Adrenal gland (tissue), 12 donors: ENCODE results near the gene FMOD. TPM values are rescaled to one million over a fixed set of nuclear protein-coding genes. Genes with fewer than 3 reads are reported as not detected.

Experiments used
- DNase-seq, 7 donors: peaks; one replicate each; pipeline ENCODE4 v3.0.0-alpha.2; 2019 to 2020
- H3K27ac ChIP-seq, 5 donors: fragments of 200-600 bp; sonication (generic) in 4 of 5; 1 replicate in 3 of 5; 2 replicates in 2 of 5; pipeline versions ENCODE4 v1.5.1 to v1.8.0; 2016 to 2020; ENCODE audit warnings: mild to moderate bottlenecking in 1 of 5
- H3K27me3 ChIP-seq: fragments of 200-600 bp; 2 replicates; pipeline ENCODE4 v1.8.0; 2021
- H3K36me3 ChIP-seq, 2 donors: fragments of 200-600 bp; replicated peaks in 1 of 2; 1 replicate in 1 of 2; 2 replicates in 1 of 2; pipeline versions ENCODE4 v1.5.1 to v1.8.0; 2018 to 2022
- H3K4me1 ChIP-seq, 2 donors: fragments of 200-600 bp; replicated peaks in 1 of 2; 1 replicate in 1 of 2; 2 replicates in 1 of 2; pipeline versions ENCODE4 v1.5.1 to v1.8.0; 2018 to 2021
- H3K4me3 ChIP-seq, 4 donors: fragments of 200-600 bp; sonication (generic) in 3 of 4; one replicate each; pipeline ENCODE4 v1.5.1; 2016 to 2018
- H3K9me3 ChIP-seq, 3 donors: fragments of 200-600 bp; sonication (generic) in 1 of 3; replicated peaks in 1 of 3; 1 replicate in 2 of 3; 2 replicates in 1 of 3; pipeline versions ENCODE4 v1.5.1 to v1.8.0; 2016 to 2021
- POLR2A ChIP-seq, 2 donors: fragments of 450-650 bp; IDR thresholded peaks; one replicate each; pipeline ENCODE4 v1.6.1; 2017; ENCODE audit warnings: antibody characterized with exemption in 2 of 2, mild to moderate bottlenecking in 2 of 2, moderate library complexity in 1 of 2
- WGBS, 4 donors: extraction: QIAGEN DNeasy Blood & Tissue Kit in 2 of 4; methylation state at CpG; one replicate each; pipeline versions ENCODE4 v1.1.5 to v1.1.7; 2013 to 2017; 5-methylcytosine and 5-hydroxymethylcytosine counted together
- intact Hi-C, 2 donors: fragments of 100-400 bp; cut with DNase I; formaldehyde crosslinking; loops; one replicate each; pipeline versions ENCODE4 v1.14.1 to v1.15.0; 2022 to 2023
- polyA plus RNA-seq, 3 donors: library from polyadenylated mRNA; stranded (reverse); fragments of 200-250 nt in 2 of 3; fragments of 350-450 nt in 1 of 3; fragmentation: Illumina TruSeq in 1 of 3; extraction: RNeasy Lipid Tissue Mini Kit (QIAGEN cat#74804) in 1 of 3; gene quantifications; one replicate each; pipeline ENCODE4 v1.2.3, GENCODE V29; 2013 to 2014
- total RNA-seq, 9 donors: library from RNA; depleted of rRNA in 4 of 9; stranded (reverse); fragments of >200 nt in 4 of 9; fragments of 120-200 nt in 1 of 9; fragmentation: NEBNext Ultra II Directional in 1 of 9; extraction: Animal tissue kit (Norgen Biotek cat#: 25700) in 1 of 9; gene quantifications; one replicate each; pipeline versions ENCODE4 v1.1.0 to v1.2.4, GENCODE V29; 2013 to 2023
- TF ChIP-seq, protein P1 (sequence below), 6 experiments: fragments of 450-650 bp in 4 of 6; fragments of 200-600 bp in 2 of 6; sonication (generic) in 1 of 6; IDR thresholded peaks; 1 replicate in 5 of 6; 2 replicates in 1 of 6; pipeline versions ENCODE4 v1.5.1 to v1.8.0; 2016 to 2021; ENCODE audit warnings: antibody characterized with exemption in 6 of 6, mild to moderate bottlenecking in 2 of 6, moderate library complexity in 1 of 6
- donor health status: healthy with polysubstance abuse.
- donor health status: Bipolar disorder and iron deficiency.
- donor health status: DM: yes; HTN: yes; CAD: no.
- donor health status: DM: no; HTN: no; CAD: no.
- donor health status: DM: no; HTN: no; CAD: no.
- donor health status: DM: yes; HTN: yes; CAD: no.

FMOD gene
- total and polyA plus RNA-seq, 12 donors, result 6.6 to 231 (median 18.8) TPM

GRCh38 chr1:203380420-203381150 is 29.7 kb upstream of the FMOD start:
- no peaks in the 10 kb centered on the region for H3K9me3 ChIP-seq
- no peaks in the 10 kb centered on the region for H3K27me3 ChIP-seq
- intact Hi-C loops, result no loop called here
- no peak for DNase-seq
- no peak overlapping the region for H3K27ac ChIP-seq
- 58 to 79% (median 74%) methylated on average over 4 of the region's 4 CpGs for WGBS, 4 donors
- H3K4me1 ChIP-seq, result peaks cover 0 to 7% of the 10 kb centered on the region in 2 donors
- no peaks in the 10 kb centered on the region for H3K36me3 ChIP-seq
- H3K4me3 ChIP-seq, result no peak overlapping the region
- TF ChIP-seq, protein P1, sequence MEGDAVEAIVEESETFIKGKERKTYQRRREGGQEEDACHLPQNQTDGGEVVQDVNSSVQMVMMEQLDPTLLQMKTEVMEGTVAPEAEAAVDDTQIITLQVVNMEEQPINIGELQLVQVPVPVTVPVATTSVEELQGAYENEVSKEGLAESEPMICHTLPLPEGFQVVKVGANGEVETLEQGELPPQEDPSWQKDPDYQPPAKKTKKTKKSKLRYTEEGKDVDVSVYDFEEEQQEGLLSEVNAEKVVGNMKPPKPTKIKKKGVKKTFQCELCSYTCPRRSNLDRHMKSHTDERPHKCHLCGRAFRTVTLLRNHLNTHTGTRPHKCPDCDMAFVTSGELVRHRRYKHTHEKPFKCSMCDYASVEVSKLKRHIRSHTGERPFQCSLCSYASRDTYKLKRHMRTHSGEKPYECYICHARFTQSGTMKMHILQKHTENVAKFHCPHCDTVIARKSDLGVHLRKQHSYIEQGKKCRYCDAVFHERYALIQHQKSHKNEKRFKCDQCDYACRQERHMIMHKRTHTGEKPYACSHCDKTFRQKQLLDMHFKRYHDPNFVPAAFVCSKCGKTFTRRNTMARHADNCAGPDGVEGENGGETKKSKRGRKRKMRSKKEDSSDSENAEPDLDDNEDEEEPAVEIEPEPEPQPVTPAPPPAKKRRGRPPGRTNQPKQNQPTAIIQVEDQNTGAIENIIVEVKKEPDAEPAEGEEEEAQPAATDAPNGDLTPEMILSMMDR (IDR thresholded peaks at IDR 0.05), result no peak
- TF ChIP-seq POLR2A (IDR thresholded peaks at IDR 0.05), result no peak

- H3K27ac ChIP-seq, result peak overlapping the region in 1 of 5 donors; percentile 20
- H3K9me3 ChIP-seq, result no peaks in the 10 kb centered on the region
- intact Hi-C loops, result loop anchor here in 1 of 2 donors (10.0 kb wide), 1 partner anchor 105 kb away; no protein-coding TSS in a partner anchor
- no peaks in the 10 kb centered on the region for H3K36me3 ChIP-seq
- no peak for DNase-seq
- TF ChIP-seq, protein P1 (IDR thresholded peaks at IDR 0.05), result no peak
- no peak for TF ChIP-seq POLR2A (IDR thresholded peaks at IDR 0.05)
- H3K27me3 ChIP-seq, result no peaks in the 10 kb centered on the region
- H3K4me1 ChIP-seq, result peaks cover 0 to 10% of the 10 kb centered on the region in 2 donors
- WGBS, 4 donors, result 76 to 85% (median 77%) methylated on average over 1 of the region's 1 CpG
- no peak overlapping the region for H3K4me3 ChIP-seq
Measured at GRCh38 chr1:203379825-203380224, 28.9 kb upstream of the FMOD start.

- intact Hi-C loops, result loop anchor here in 1 of 2 donors (10.0 kb wide), 1 partner anchor 106 kb away; no protein-coding TSS in a partner anchor
- Histone ChIP-seq H3K27ac (peak overlapping the region in 2 of 5 donors; percentile 13 to 23), H3K27me3 (no peaks in the 10 kb centered on the region), H3K4me1 (peaks cover 8 to 21% of the 10 kb centered on the region in 2 donors), H3K4me3 (no peak overlapping the region), H3K36me3 (no peaks in the 10 kb centered on the region), H3K9me3 (no peaks in the 10 kb centered on the region)
- TF ChIP-seq, protein P1 (IDR thresholded peaks at IDR 0.05), result no peak
- no peak for TF ChIP-seq POLR2A (IDR thresholded peaks at IDR 0.05)
- DNase-seq, result no peak
- WGBS, 4 donors, result 53 to 57% (median 55%) methylated on average over 8 of the region's 8 CpGs
Measured at GRCh38 chr1:203378556-203379245, 27.8 kb upstream of the FMOD start.

GRCh38 chr1:203373991-203374390 is 23.1 kb upstream of the FMOD start:
- no peak for TF ChIP-seq POLR2A (IDR thresholded peaks at IDR 0.05)
- TF ChIP-seq, protein P1 (IDR thresholded peaks at IDR 0.05), result no peak
- no peaks in the 10 kb centered on the region for H3K36me3 ChIP-seq
- WGBS, 4 donors, result 17 to 26% (median 20%) methylated on average over 1 of the region's 1 CpG
- DNase-seq, result peak in 4 of 7 donors; percentile 34 to 41 (median 35)
- peaks cover 8 to 17% of the 10 kb centered on the region in 2 donors for H3K4me1 ChIP-seq
- peak overlapping the region in 1 of 5 donors; percentile 45 for H3K27ac ChIP-seq
- no peak overlapping the region for H3K4me3 ChIP-seq
- intact Hi-C loops, result loop anchor here in 1 of 2 donors (10.0 kb wide), 1 partner anchor 111 kb away; no protein-coding TSS in a partner anchor
- H3K27me3 ChIP-seq, result no peaks in the 10 kb centered on the region
- no peaks in the 10 kb centered on the region for H3K9me3 ChIP-seq
